Pulmonary artery endothelial cell (primary cell): Measurements from ENCODE around the gene TRIO. TPM values are rescaled to one million over a fixed set of nuclear protein-coding genes. Genes with fewer than 3 reads are reported as not detected.

ENCODE experiments used
- DNase-seq: peaks from one replicate; pipeline ENCODE4 v3.0.0-alpha.2; 2011; ENCODE audit warnings: low read depth, low spot score
- total RNA-seq: library from RNA; depleted of rRNA; stranded (reverse); fragments of >200 nt; gene quantifications from 2 replicates; pipeline ENCODE4 v1.2.3, GENCODE V29; 2014

TRIO gene
- total RNA-seq, 1 donor from 2014 or later = 144 TPM

DNA sequence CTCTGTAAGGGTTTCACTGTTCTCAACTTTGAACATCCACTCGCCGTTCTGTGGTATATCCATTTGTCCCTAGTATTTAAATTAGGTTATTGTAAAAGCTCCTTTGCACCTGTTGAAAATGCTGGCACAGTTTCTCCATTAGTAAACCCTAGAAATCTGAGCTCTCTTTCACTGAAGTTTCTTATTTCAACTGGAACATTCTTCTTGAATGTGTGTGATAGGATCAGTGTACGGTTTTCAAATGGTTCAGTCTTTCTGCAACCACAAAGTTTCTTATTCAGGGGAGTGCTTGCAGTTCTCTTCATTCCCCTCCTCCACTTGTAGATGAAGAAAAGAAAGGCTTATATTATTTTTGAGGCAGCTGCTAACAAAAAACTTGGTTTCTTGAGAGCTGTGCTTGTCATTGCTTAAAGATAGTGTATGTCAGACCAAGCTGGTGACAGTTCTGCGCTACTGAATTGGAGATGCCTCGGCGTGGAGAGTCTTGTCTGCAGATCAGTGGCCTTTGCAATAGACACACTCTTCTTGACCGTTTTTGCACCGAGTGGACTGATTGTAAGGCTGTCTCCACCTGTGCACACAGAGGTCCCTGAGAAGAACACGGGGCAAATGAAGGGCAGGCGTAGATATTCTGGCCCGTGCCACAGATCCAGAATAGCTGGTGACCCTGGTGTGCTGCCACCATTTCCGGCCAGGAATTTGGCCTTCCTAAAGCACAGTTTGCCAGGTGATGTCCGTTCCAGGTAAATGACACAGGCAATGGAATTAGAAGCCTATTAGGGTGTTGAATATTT is 102.2 kb downstream of the TRIO start:
- DNase-seq = no peak

GRCh38 chr5:14246350-14247053 is 103.4 kb downstream of the TRIO start:
- DNase-seq = no peak

- DNase-seq = no peak
Observed at GRCh38 chr5:14247054-14247386, 103.9 kb downstream of the TRIO start.

GRCh38 chr5:14249258-14250082 is 106.3 kb downstream of the TRIO start:
- no peak for DNase-seq

DNA sequence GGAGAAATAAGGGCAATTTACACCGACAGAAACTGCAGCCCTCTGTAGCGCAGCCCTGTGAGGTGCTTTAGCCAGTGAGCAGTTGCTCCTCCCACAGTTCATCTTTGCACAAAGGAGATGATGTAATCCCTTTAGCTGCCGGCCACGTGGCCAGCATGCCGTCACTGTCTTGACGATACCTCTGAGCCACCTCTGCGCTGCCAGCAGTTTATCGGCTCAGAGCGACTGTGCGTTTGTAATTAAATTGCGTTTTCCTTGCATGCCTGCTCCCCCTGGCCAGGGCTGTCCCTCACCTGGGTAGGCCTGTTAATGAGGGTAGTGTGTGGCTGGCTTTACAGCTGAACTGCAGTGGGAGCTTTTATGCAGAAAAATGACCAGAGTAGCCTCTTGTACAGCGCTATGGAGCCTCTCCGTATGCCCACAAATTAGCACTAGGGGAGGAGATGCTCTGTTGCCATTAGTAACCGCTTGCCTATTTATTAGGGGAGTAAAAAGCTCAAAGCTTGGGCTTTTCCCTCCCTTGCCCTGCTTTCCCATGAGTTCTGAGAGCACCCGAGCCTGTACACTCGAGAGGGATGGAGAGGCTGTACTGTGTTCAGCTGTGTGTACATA is 107.0 kb downstream of the TRIO start:
- no peak for DNase-seq

DNA sequence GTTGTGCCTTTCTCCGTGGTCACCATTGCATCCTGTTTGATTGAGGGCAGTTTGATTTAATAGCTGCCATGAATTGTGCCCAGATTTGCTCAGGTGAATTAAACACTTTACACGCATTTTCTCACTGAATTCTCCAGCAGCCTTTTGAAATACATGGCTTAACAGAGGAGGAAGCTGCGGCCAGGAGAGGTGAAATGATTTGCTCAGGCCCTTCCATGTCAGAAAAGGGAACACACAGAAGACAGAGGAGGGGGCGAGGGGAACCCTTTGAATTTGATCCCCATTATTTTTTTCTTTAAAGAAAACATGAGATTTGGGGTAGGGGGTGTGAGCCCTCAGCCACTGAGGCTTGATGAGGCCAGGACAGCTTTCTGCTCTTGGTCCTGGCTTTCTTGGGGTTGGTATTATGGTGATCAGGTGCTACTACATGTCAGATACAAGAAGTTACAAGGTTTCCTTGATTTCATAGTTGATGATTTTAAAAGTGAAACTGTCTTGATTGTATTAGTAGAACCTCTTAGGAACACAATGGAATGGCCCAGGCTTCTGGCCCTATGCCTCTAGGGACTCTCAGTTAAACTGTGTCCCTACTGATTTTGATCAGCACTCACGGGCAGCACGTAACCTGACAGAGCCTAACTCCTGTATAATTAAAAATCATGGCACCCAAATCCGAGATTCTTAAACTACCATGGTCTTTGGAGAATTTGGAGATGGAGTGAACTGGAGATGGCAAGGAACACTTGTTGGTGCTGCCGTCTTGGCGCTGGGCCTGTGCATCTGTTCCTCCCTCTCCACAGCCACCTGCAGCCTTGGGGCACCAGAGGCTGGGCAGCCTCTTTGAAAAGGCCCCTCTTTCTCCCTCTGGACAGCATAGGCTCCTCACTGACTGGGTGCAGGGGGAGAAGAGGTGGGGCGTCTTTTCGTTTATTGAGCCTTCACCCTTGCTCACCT is 107.9 kb downstream of the TRIO start:
- DNase-seq = no peak

DNA sequence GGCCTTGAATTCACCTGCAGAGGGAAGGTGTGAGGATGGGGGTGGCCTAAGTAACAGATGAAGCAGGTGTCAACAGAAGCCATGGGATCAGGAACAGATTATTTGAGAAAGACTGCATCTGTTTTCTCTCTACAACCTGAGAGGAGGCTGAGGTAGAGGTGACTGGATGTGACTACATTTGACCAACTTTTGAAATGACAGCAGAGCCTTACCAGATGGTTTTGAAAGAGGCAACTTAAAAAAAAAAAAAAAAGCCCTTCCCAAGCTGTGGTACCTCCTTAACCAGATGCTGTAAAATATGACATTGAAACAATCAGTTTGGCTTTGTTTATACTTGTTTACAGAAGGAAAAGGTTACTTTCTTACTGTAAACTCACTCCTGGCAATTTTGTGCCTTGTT is 108.6 kb downstream of the TRIO start:
- no peak for DNase-seq

DNA sequence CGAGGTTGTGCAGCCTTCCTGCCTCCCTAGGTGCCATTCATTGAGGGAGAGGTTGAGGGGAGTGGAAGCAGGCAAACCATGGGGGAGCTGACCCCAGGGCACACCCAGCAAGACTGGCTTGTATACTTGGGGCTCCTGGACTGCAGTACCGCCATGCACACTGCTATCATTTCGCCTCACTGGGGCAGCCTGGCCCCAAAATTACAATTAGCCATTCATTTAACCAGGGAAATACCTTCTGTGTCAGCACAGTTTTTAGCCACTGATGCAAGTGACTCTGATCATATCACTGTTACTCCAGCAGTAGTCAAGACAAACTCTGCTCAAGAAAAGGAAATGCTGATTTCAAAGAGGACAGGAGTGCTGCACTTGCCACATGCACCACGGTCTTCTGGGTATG is 109.7 kb downstream of the TRIO start:
- DNase-seq = no peak

DNA sequence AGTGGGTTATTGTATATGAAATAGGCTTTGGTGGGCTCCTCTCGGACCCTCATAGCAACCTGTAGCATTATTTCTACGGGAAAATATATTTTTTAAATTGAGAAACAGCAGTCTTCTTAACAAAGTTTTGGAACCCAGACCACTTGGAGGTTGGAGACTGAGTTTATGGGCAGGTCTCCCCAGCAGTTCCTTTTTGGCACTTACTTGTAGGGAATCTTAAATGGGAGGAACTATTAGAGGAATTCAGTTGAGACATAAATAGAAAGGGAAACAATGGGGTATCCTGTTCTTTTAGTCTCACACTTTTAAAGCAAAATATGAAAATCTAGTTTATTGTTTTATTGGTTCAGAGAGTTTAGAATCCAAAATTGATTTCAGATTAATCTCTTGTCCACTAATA is 111.5 kb downstream of the TRIO start:
- DNase-seq = no peak

- no peak for DNase-seq
Observed at GRCh38 chr5:14256026-14256690, 113.0 kb downstream of the TRIO start.

GRCh38 chr5:14256756-14257393 is 113.7 kb downstream of the TRIO start:
- no peak for DNase-seq

DNA sequence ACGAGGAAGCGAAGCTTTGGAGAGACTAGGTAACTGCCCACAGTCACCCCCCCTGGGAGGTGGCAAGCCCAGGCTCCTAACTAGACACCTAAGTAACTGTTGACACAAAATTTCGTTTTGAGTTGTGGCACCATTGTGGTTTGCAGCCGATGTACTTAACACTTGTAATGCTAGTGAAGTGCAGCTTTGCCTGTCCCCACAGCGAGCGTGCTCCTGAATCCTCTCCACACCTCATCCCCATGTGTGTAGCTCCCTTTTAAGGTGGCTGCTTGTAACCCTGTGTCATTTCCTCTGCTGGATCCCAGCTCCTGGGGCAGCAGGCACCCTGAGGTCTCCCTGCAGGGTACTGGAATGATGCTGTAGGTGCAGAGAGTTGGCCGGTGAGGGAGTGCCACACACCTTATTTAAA is 114.9 kb downstream of the TRIO start:
- DNase-seq = no peak

DNA sequence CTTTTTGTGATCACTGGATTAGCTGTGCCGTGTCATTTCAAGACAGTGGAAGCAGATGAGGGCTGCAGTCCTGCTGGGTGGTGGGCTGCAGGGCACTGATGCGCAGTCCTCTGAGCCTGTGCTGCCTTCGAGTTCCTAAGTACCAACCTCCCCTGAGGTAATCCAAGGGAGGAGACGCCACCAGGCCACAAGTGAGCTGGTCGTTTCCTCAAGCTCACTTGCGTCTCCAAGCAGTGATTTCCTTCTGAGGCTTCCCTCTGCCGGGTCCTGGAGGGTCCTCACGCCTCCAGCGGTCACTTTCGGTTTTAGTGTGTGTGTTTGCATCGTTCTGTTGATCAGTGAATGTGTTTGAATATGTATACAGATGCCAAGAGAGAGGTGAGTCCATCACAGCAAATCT is 115.7 kb downstream of the TRIO start:
- no peak for DNase-seq

DNA sequence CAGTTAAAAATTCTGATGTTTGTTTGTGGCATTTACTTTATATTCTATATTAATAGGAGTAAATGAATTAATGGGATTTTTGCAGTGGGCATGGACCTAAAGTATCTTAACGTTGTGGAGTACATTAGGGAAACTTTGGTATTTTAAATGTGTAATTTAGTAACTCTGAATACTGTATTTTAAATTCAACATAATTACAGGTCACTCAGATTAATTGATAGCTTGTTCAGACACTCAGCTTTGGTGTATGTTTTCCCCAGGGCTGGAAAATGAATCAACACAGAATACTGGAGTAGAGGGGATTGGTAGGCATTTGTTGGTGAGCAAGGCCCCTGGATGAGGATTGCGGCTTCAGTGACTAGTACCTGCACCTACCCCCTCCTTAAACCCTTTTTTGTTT is 117.5 kb downstream of the TRIO start:
- no peak for DNase-seq

DNA sequence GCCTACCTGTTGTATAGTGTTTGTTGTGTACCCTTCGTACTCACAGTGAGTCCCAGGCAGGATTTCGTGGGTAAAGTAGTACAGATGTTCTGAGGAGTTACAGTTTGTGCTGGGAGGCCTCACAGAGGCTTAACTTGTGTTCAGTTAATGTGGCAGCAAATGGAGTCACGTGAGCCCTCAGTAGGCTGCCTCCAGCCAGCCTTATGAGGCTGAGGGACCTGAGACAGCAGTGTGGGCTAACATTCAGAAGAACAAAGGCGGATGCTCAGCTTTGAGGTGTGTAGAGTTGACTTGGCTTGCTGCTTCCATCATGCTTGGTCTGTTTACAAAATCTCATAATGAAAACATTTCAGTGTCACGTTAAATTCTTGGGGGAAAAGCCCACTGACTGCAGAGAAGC is 118.1 kb downstream of the TRIO start:
- no peak for DNase-seq

DNA sequence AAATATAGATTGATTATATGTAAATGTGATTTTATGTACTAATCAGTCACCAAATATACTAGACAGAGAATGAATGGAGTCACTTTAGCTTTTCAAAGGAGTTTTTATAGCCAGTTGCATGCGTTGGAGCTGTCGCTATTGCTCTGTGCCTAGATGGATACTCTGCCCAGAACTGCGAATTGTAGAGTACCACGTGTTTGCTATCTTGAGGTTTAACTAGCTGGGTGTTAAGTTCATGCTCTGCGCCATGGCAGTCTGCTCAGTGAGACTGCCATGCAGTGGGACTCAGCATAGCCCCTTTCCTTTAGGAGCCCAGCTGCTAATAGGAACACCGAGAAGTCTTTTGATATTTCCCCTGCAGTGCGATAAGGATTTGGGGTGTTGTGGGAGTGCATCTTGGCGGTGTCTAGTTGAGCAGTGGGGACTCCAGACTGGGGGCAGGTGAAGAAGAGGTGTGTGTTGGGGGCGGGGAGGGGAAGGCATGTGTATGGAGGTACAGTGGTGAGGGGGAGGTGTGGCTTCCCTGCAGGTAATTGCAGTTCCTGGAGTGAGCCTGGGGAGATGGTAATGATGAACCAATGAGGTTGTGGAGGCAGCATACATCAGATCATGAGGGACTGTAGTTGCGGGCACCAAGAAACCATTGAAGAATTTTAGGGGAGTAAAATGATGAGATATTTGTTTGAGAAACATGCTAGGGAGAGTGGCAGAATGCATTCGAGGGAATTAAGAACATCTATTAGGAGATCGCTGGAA is 118.9 kb downstream of the TRIO start:
- DNase-seq = no peak

GRCh38 chr5:14263113-14263512 is 120.0 kb downstream of the TRIO start:
- DNase-seq = no peak

- DNase-seq = no peak
Observed at GRCh38 chr5:14263699-14264098, 120.6 kb downstream of the TRIO start.
